A549 treated with AZD9567 at 1 μM for 4 hours (cell line): ENCODE measurements around the gene KCTD12. TPM values are rescaled to one million over a fixed set of nuclear protein-coding genes. Genes with fewer than 3 reads are reported as not detected.

Source experiments
- total RNA-seq: library from RNA; stranded (reverse); fragments of 200-300 nt; extraction: Qiagen RNA extraction; gene quantifications from 5 replicates; pipeline ENCODE4 v1.2.3, GENCODE V29; 2022; ENCODE audit not compliant: insufficient read depth

The KCTD12 gene
- 0.50 to 2.1 TPM (median 1.8 TPM) in 5 replicates for total RNA-seq

DNA sequence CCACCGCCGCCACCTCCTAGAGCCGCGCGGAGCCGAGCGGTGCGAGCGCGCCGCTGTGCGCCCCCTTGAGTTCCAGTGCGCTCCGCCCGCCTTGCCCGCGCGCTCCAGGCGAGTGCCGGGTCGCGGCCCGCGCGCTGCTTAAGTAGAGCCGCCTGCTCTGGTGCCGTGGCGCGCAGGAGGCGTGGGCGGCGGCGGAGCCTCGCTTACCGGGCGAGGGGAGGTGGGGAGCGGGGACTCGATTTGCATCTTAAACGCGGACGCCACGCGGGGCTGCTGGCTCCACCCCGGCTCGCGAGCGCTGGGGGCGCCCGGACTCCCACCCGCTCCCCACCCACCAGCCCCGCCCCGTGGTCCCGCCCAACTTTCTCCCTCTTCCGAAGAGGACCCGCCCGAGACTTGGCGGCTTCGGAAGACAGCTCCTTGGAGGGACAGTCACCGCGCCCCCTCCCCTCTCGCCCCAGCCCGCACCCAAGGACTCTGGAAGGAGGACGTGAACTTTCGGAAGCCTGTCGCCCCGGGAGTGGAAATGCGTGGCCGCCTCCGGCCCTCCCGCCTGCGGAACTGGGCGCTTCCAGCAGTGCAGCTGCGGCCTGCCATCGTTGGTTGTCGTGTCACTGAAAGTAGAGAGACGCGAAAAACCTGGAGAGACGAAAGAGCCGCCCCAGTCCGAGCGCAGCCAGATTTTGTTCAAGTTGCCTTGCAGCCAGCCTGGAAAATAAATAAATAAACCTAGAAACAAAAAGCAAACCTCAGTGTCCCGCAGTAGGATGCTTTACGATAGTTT lies at the start of gene KCTD12:
TSS of gene KCTD12 (minus strand) at position 114 of the 784 bp plus-strand sequence. CDS start 257 bp downstream, outside the sequence.

Other genes starting within 250 kb of the KCTD12 start
- not detected in 5 replicates for gene ACOD1, start 62.1 kb upstream of the KCTD12 start, total RNA-seq
- 8.7 to 9.4 TPM (median 9.2 TPM) in 5 replicates for gene CLN5, start 105.7 kb upstream of the KCTD12 start, total RNA-seq
- gene FBXL3, start 140.8 kb upstream of the KCTD12 start, total RNA-seq: 14.4 to 21.0 TPM (median 19.3 TPM) in 5 replicates